Articular chondrocyte of knee joint (primary cell): ENCODE results near the gene KDM6A. TPM values are rescaled to one million over a fixed set of nuclear protein-coding genes. Genes with fewer than 3 reads are reported as not detected.

Experiments used
- total RNA-seq: library from RNA; depleted of rRNA; stranded (reverse); fragments of >200 nt; gene quantifications from 2 replicates; pipeline ENCODE4 v1.2.3, GENCODE V29; 2012

Gene KDM6A
- total RNA-seq: 26.8 and 40.2 TPM in 2 replicates

DNA sequence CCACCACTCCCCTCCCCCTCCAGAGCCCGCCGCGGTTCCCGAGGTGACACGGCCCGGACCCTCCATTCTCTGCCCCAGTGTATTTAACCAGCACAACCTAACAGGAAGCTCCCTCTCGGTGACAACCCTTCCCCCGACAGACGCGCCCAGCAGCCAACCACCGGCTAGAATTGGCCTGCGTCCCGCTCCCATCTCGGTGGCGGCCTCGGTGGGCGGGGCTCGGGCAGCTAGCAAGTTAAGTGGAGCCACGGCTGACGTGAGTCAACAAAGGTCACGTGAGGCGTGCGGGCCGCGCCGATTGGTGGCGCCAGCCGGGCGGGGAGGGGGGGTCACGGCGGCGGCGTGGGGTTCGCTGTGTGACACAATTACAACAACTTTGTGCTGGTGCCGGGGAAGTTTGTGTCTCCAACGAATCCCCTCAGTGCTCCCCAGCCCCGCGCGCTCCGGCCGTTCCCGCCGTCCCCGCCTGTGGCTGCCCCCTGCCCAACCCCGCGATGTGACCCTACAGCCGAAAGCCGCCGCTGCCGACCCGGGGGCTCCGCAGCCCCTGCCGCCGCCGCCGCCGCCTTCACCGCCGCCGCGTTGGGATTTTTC is at the start of gene KDM6A:
Gene KDM6A (plus strand): TSS at position 368 of the 594 bp plus-strand sequence. CDS start 364 bp downstream, outside the sequence.

DNA sequence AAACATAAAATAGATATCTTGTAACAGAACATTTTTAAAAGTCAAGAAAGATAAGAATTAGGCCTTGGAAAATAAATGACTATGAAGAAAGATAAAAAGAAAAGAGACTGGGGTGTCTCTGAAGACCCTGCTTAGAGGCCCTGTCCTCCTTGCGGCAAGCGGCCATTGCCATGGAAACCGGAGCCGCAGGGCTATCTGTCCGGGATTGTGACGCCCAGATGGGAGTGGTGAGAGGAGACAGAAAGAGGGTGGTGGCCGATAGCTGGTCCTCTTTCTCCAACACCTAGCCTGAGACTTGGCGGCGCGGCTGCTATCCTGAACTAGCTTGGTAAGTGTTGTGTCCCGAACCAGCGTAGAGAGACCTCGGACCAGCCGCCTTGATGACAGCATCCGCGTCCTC is 29.2 kb upstream of the KDM6A start, which contains the start of gene DUSP21:
Gene DUSP21 (plus strand): TSS at position 269 of the 400 bp plus-strand sequence. CDS start 112 bp downstream, at position 381.

Other genes starting within 250 kb of the KDM6A start
- not detected in 2 replicates for gene DUSP21, start 29.2 kb upstream of the KDM6A start, total RNA-seq